SJSA1 (cell line): Measurements from ENCODE around the gene EGLN3. TPM values are rescaled to one million over a fixed set of nuclear protein-coding genes. Genes with fewer than 3 reads are reported as not detected.

Experiments
- DNase-seq, 2 experiments: peaks; one replicate each; pipeline ENCODE4 v3.0.0-alpha.2; 2015 to 2020; ENCODE audit warnings: low spot score in 2 of 2, low read depth in 1 of 2
- H3K27ac ChIP-seq: fragments of 250-450 bp; sonication (Bioruptor Pico); 2 replicates; pipeline ENCODE4 v1.5.1; 2020; ENCODE audit warnings: mild to moderate bottlenecking, moderate library complexity
- H3K27me3 ChIP-seq: fragments of 250-450 bp; sonication (Bioruptor Pico); replicated peaks from 2 replicates; pipeline ENCODE4 v1.5.1; 2020; ENCODE audit warnings: mild to moderate bottlenecking, moderate library complexity
- H3K36me3 ChIP-seq: fragments of 250-450 bp; sonication (Bioruptor Pico); 2 replicates; pipeline ENCODE4 v1.5.1; 2020; ENCODE audit warnings: mild to moderate bottlenecking
- H3K4me1 ChIP-seq: fragments of 250-450 bp; sonication (Bioruptor Pico); replicated peaks from 2 replicates; pipeline ENCODE4 v1.6.1; 2021; ENCODE audit warnings: mild to moderate bottlenecking
- H3K4me3 ChIP-seq: fragments of 250-450 bp; sonication (Bioruptor Pico); 2 replicates; pipeline ENCODE4 v1.5.1; 2020; ENCODE audit warnings: mild to moderate bottlenecking
- H3K9me3 ChIP-seq: fragments of 250-450 bp; sonication (Bioruptor Pico); replicated peaks from 2 replicates; pipeline ENCODE4 v1.5.1; 2020; ENCODE audit warnings: mild to moderate bottlenecking
- total RNA-seq: library from RNA; depleted of rRNA; stranded (reverse); fragments of >200 nt; shearing (Covaris generic); gene quantifications from 2 replicates; pipeline ENCODE4 v1.2.3, GENCODE V29; 2014

EGLN3 gene
- total RNA-seq, 1 experiment from 2014 or later = 1.8 TPM

DNA sequence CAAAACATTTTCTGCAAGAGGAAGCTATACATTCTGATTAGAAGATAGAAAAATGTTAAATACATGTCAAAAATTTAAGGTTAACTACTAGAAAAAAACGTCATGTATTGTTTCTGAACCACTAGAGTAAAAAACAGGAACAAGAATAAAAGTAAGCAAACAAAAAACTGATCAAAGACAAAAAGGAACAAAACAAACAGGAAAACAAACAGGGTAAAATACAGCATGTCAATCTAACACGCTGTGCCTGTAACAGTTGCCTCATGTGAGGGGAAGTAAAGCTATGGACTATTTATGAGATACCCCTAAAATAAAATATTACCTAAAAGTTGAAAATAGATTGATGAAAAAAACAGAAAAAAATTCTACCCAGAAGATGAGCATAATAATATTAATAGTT is 43.9 kb downstream of the EGLN3 start:
- Histone ChIP-seq H3K9me3 (no peaks in the 10 kb centered on the region), H3K36me3 (no peaks in the 10 kb centered on the region), H3K27me3 (no peaks in the 10 kb centered on the region), H3K4me3 (no peak overlapping the region), H3K4me1 (no peaks in the 10 kb centered on the region), H3K27ac (no peak overlapping the region)
- DNase-seq = no peak

DNA sequence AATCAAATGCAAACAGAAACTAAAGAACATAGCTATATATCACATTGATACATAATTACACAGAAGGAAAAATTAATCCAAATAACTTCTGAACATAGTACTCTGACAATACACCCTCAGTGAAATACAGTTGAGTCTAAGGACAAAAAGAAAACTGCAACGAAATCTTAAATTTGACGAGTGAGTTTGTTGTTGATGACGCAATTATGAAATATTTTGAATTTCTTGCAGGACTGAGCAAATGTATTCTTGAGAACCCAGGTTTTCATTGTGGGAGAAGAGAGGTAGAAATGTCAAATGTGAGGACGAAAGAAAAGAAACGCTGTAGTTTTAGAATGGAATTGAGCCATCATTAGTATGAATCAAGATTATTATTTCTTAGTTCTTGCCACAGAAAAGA is 46.3 kb downstream of the EGLN3 start:
- no peak for DNase-seq
- Histone ChIP-seq H3K4me1 (no peaks in the 10 kb centered on the region), H3K27me3 (no peaks in the 10 kb centered on the region), H3K9me3 (no peaks in the 10 kb centered on the region), H3K36me3 (no peaks in the 10 kb centered on the region), H3K4me3 (no peak overlapping the region), H3K27ac (no peak overlapping the region)

DNA sequence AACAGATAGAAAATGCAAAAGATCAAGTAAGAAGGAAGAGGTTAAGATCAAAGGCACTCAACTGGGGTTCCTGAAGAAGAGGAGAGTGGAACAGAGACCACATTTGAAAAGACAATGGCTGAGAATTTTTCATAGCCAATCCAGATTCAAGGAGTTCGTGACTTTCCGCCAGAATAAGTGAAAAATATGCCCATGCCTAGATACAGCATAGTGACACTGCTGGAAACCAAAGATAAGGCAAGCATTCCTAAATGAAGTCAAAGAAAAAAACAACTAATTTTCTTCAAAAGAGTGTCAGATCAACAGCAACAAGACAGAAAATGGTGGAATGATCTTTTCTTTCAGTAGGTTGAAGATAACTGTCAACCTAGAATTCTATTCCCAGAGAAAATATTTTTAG is 47.5 kb downstream of the EGLN3 start:
- Histone ChIP-seq H3K27ac (no peak overlapping the region), H3K27me3 (no peaks in the 10 kb centered on the region), H3K9me3 (no peaks in the 10 kb centered on the region), H3K4me3 (no peak overlapping the region), H3K4me1 (no peaks in the 10 kb centered on the region), H3K36me3 (no peaks in the 10 kb centered on the region)
- DNase-seq = no peak

DNA sequence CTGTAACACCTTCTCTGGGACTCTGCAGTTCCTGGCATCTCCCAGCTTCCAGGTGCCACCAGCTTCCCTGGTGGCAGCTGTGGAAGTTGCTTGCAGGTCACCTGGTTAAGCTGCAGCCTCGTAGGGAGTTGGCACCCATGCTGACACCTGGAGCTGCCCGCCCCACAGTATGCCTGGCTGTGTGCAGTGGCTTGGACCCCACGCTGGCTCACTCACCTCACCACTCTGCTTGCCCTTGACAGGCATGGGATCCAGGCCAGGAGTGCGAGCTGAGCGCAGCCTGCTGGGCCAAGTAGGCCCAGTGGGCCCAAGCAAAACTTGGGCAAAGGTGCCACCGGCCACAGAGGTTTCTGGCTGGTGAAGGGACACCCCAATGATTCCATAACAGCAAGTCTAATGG is 48.5 kb downstream of the EGLN3 start:
- Histone ChIP-seq H3K9me3 (no peaks in the 10 kb centered on the region), H3K27me3 (no peaks in the 10 kb centered on the region), H3K36me3 (no peaks in the 10 kb centered on the region), H3K4me1 (no peaks in the 10 kb centered on the region), H3K4me3 (no peak overlapping the region), H3K27ac (no peak overlapping the region)
- no peak for DNase-seq

DNA sequence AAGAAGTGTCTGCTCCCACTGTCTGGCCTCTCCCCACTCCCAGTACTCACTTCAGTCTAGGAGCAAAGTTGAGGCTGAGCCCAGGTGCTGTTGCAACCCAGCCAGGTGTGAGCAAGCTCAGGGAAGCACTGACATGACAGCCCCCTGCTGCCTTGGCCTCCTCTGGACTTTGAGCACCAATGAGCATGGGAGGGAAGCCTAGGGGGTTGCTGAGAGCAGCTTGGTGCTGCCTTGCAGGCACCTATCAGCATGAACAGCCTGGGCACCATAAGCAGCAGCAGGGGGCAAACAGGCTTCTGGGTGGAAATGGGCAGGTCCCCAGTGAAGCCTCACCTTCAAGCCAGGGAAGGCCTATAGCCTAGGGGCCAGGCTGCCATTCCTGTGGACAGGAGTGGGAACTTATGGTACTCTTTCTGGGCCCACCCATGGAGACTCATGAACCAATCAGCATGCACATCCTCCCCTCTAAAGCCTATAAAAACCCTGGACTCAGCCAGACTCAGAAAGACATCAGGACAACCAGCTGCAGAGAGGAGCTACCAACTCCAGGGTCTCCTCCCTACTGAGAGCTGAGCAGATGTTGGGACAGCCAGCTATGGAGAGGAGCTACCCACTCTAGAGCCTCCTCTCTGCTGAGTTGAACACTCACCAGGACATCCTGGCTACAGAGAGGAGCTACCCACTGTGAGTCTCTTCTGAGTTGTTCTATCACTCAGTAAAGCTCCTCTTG is 49.3 kb downstream of the EGLN3 start:
- no peaks in the 10 kb centered on the region for H3K36me3 ChIP-seq
- no peaks in the 10 kb centered on the region for H3K27me3 ChIP-seq
- H3K27ac ChIP-seq = no peak overlapping the region
- no peaks in the 10 kb centered on the region for H3K4me1 ChIP-seq
- H3K9me3 ChIP-seq = no peaks in the 10 kb centered on the region
- no peak overlapping the region for H3K4me3 ChIP-seq
- DNase-seq = no peak

DNA sequence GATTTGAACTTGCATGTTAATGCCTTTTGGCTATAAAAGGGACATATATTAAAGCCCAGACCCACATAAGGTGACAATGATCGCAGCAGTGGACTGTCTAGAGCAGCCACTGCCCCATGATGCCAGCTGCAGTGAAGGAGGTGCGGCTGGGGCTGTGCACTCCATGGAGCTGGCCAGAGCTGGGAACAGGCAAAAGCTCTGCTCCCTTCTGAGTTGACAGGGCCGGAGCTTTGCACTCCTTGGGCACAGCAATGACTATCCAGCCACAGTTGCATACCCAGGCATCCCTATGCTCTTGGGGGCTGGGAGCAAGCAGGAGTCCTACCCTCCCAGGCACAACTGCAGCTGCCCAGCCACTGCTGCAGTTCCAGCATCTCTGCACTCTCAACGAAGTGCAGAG is 50.2 kb downstream of the EGLN3 start:
- DNase-seq = no peak
- Histone ChIP-seq H3K27me3 (no peaks in the 10 kb centered on the region), H3K36me3 (no peaks in the 10 kb centered on the region), H3K4me1 (no peaks in the 10 kb centered on the region), H3K9me3 (no peaks in the 10 kb centered on the region), H3K27ac (no peak overlapping the region), H3K4me3 (no peak overlapping the region)

DNA sequence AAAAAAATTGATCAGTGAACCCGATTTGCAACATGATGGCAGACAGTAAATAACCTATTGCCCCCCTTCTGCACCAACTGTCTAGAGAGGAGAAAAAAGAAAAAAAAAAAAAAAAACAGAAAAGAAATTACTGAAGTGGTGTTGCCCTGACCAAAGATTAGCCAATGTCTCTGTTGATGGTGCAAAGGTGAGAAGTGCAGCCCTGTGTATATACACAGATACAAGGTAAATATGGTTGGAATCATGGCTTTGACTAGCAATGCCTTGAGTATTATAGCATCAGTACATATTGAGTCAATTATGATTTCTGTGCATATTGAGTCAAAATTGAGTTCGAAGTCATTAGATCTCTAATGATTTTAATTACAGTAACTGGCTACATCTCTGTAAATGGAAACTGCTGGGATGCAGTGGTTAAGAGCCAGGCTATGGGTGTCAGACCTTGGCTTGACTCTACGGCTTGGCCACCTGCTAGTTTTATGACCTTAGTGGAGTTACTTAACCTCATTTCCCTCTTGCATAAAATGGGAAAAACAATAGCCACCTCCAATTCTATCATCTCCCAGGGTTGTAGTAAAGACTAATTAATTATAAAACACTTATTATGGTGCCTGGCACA is 51.0 kb downstream of the EGLN3 start:
- no peak for DNase-seq
- Histone ChIP-seq H3K36me3 (no peaks in the 10 kb centered on the region), H3K4me1 (no peaks in the 10 kb centered on the region), H3K27ac (no peak overlapping the region), H3K9me3 (no peaks in the 10 kb centered on the region), H3K27me3 (no peaks in the 10 kb centered on the region), H3K4me3 (no peak overlapping the region)

DNA sequence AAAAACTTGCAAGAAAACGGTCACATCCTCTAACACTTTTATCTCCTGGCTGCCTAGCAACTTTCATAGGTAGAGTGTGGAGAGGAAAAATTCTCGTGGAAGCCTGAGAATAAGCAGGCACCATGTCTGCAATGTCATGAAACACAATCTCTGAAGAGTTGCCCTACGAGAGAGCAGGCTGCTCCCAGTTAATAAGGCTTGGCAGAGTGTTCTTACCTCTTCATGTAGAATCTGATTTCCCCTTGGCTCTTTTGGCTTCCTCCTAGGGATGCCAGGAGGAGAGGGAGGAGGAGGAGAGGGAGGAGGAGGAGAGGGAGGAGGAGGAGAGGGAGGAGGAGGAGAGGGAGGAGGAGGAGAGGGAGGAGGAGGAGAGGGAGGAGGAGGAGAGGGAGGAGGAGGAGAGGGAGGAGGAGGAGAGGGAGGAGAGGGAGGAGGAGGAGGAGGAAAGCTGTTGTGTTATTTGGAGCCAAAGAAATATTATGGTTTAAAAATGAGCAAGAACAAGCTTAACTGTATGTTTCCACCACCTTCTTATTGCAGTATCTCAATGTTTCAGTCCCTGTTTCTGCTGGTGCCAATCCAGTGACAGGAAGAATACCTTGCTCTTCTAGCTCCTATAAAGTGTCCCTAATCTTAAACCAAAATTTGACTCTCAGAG is 52.9 kb downstream of the EGLN3 start:
- H3K27ac ChIP-seq = no peak overlapping the region
- H3K4me1 ChIP-seq = no peaks in the 10 kb centered on the region
- DNase-seq = no peak
- H3K9me3 ChIP-seq = no peaks in the 10 kb centered on the region
- H3K4me3 ChIP-seq = no peak overlapping the region
- no peaks in the 10 kb centered on the region for H3K27me3 ChIP-seq
- no peaks in the 10 kb centered on the region for H3K36me3 ChIP-seq

DNA sequence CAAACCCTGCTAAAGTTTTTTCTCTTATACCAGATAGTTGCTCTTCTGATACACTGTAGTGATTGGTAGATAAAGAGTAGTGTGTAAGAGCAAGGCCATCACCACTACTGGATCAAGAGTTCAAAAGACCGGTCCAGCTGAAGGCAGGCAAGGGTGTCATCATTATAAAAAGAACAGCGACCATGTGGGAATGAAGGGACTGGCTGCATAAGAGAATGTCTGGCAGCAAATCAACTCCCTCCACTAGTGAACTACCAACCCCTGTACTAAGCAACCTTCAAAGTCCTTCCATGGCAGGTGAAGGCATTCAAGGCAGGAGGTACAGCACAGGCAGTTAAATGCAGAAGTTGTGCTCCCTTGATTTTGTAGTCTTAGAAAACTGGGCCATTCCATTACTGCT is 53.5 kb downstream of the EGLN3 start:
- no peaks in the 10 kb centered on the region for H3K4me1 ChIP-seq
- no peaks in the 10 kb centered on the region for H3K9me3 ChIP-seq
- DNase-seq = no peak
- H3K27ac ChIP-seq = no peak overlapping the region
- H3K4me3 ChIP-seq = no peak overlapping the region
- H3K36me3 ChIP-seq = no peaks in the 10 kb centered on the region
- no peaks in the 10 kb centered on the region for H3K27me3 ChIP-seq

DNA sequence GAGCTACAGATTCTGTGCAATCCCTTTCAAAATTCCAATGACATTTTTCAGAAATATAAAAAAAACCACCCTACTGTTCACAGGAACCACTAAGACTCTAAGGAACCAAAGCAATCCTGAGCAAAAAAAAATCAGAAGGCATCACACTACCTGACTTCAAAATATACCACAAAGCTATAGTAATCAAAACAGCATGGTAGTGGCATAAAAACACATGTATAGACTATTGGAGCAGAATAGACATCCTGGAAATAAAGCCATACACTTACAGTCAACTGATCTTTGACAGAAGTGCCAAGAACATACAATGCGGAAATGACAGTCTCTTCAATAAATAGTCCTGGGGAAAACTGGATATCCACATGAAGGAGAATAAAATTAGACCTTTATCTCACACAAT is 56.5 kb downstream of the EGLN3 start:
- H3K36me3 ChIP-seq = no peaks in the 10 kb centered on the region
- no peak overlapping the region for H3K4me3 ChIP-seq
- no peak overlapping the region for H3K27ac ChIP-seq
- DNase-seq = no peak
- no peaks in the 10 kb centered on the region for H3K4me1 ChIP-seq
- no peaks in the 10 kb centered on the region for H3K9me3 ChIP-seq
- no peaks in the 10 kb centered on the region for H3K27me3 ChIP-seq

DNA sequence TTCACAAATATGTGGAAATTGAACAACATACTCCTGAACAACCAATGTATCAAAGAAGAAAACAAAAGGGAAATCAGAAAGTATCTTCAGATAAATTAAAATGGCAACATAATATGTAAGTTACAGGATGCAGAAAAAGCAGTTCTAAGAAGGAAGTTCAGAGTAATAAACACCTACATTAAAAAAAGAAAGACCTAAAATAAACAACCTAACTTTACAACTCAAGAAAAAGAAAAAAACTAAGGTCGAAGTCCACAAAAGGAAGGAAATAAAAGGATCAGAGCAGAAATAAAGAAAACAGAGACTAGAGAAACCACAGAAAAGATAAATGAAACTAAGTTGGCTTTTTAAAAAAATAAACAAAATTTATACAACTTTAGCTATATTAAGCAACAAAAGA is 59.2 kb downstream of the EGLN3 start:
- DNase-seq = no peak
- H3K27me3 ChIP-seq = no peaks in the 10 kb centered on the region

DNA sequence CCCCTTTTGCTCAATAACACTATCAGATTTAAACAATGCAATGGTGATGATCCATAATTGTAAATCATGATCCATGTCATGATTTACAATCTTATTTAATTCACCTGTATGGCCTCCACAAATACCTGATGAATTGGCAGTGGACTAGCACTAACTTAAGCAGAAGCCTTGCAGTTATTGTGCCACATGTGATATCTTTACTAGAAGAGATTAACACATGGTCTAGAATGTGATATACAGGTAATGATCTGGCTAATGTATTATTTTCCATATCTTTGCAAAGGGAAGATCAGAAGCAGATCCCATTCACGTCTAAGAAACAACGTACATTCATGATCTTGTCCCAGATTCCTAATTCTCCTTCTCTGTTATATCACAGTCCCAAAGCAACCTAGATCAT is 66.0 kb downstream of the EGLN3 start:
- Histone ChIP-seq H3K4me1 (no peaks in the 10 kb centered on the region), H3K9me3 (no peaks in the 10 kb centered on the region), H3K4me3 (no peak overlapping the region), H3K27me3 (no peaks in the 10 kb centered on the region), H3K27ac (no peak overlapping the region), H3K36me3 (no peaks in the 10 kb centered on the region)
- no peak for DNase-seq

More for the DNA sequence above, 59.2 kb downstream of the EGLN3 start:
- no peak overlapping the region for H3K27ac ChIP-seq
- H3K9me3 ChIP-seq = no peaks in the 10 kb centered on the region
- H3K36me3 ChIP-seq = no peaks in the 10 kb centered on the region
- no peaks in the 10 kb centered on the region for H3K4me1 ChIP-seq
- H3K4me3 ChIP-seq = no peak overlapping the region

DNA sequence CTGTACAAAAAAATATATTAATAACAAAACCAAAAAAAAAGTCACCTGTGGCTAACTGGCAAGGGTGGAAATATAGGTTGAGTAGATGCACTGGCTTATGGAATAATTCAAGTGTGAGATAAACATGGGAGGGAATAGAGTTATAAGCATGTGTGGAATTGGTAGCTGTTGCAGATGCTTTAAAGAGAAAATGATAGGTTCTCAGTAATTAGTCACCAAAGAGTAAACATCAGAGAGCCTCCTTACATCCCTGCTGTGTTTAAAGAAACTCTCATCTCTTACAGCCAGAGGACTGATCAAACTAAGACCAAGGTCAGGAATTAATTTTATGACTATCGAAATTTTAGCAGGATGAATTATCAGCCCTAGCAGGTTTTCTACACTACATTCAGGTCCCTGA is 70.5 kb downstream of the EGLN3 start:
- Histone ChIP-seq H3K9me3 (no peaks in the 10 kb centered on the region), H3K4me3 (no peak overlapping the region), H3K4me1 (no peaks in the 10 kb centered on the region), H3K27me3 (no peaks in the 10 kb centered on the region), H3K27ac (no peak overlapping the region), H3K36me3 (no peaks in the 10 kb centered on the region)
- no peak for DNase-seq

DNA sequence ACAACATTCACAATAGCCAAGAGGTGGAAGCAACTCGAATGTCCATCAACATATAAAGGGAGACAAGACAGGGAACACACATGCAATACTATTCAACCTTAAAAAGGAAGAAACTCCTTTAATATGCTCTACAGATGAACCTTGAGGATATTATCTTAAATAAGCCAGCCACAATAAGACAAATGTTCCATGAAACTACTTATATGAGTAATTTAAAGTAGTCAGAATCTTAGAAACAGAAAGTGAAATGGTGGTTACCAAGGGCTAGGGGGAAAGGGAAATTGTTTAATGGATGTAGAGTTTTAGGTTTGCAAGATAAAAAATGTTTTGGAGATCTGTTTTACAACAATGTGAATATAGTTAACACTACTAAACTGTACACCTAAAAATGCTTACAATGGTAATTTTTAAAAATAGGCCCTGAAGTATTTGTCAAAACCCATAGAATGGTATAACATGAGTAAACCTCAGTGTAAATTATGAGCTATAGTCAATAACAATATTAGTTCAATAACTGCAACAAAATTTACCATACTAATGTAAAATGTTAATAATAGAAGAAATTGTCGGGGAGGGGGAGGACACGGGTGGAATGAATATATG is 71.1 kb downstream of the EGLN3 start:
- H3K27me3 ChIP-seq = no peaks in the 10 kb centered on the region
- DNase-seq = no peak
- no peaks in the 10 kb centered on the region for H3K9me3 ChIP-seq
- H3K4me1 ChIP-seq = no peaks in the 10 kb centered on the region
- H3K27ac ChIP-seq = no peak overlapping the region
- H3K36me3 ChIP-seq = no peaks in the 10 kb centered on the region
- no peak overlapping the region for H3K4me3 ChIP-seq
